Spleen (tissue), 7 donors: ENCODE measurements around the gene SLC6A13.

ENCODE experiments used
- CTCF ChIP-seq, 11 experiments: fragments of 200-600 bp in 7 of 11; fragments of 450-650 bp in 4 of 11; sonication (generic) in 4 of 11; IDR thresholded peaks in 8 of 11; conservative IDR thresholded peaks in 3 of 11; 1 replicate in 7 of 11; 2 replicates in 4 of 11; pipeline versions ENCODE4 v1.4.0 to v1.8.0; 2016 to 2021; ENCODE audit warnings: antibody characterized with exemption in 11 of 11, inconsistent platforms in 4 of 11, mild to moderate bottlenecking in 1 of 11
- POLR2A ChIP-seq, 3 donors: fragments of 450-650 bp; IDR thresholded peaks; one replicate each; pipeline ENCODE4 v1.5.1; 2017; ENCODE audit warnings: antibody characterized with exemption in 3 of 3, mild to moderate bottlenecking in 1 of 3
- POLR2AphosphoS5 ChIP-seq, 3 donors: sonication (generic); formaldehyde crosslinking; IDR thresholded peaks; one replicate each; pipeline ENCODE4 v1.5.1; 2017; ENCODE audit warnings: antibody characterized with exemption in 3 of 3
- donor health status: DM: no; HTN: no; CAD: no; lungs with moderate emphysema.
- donor health status: DM: no; HTN: no; CAD: no.
- donor health status: DM: no; HTN: no; CAD: no.

- TF ChIP-seq CTCF (IDR thresholded peaks at IDR 0.05 in 8 of 11, conservative IDR thresholded peaks at IDR 0.05 in 3 of 11) (no peak), POLR2AphosphoS5 (IDR thresholded peaks at IDR 0.05) (no peak), POLR2A (IDR thresholded peaks at IDR 0.05) (no peak)
Measured at GRCh38 chr12:267581-268482, 5.2 kb upstream of the SLC6A13 start.
